Stimulated activated CD4-positive, alpha-beta T cell treated with anti-CD3 and anti-CD28 coated beads, Interleukin-1b, Interleukin-23, amount 100 ng/mL, for 1 hour (primary cell): ENCODE results near the gene EYA4.

Source experiments
- DNase-seq, 2 donors: peaks; one replicate each; pipeline ENCODE4 v3.0.0-alpha.2; 2020; ENCODE audit warnings: low read depth in 2 of 2

EYA4 gene

GRCh38 chr6:133241086-133241900 lies at the start of gene EYA4:
Gene EYA4 (plus strand): TSS chr6:133241357. CDS start chr6:133274781, 33,424 bp downstream.
- DNase-seq: no peak

GRCh38 chr6:133193396-133193795 lies 47.8 kb upstream of the EYA4 start:
- no peak for DNase-seq

GRCh38 chr6:133198725-133199124 lies 42.4 kb upstream of the EYA4 start:
- DNase-seq: no peak

- no peak for DNase-seq
Measured at GRCh38 chr6:133201231-133201630, 39.9 kb upstream of the EYA4 start.

- no peak for DNase-seq
Measured at GRCh38 chr6:133202610-133203343, 38.4 kb upstream of the EYA4 start.

GRCh38 chr6:133203344-133203697 lies 37.8 kb upstream of the EYA4 start:
- DNase-seq: no peak

GRCh38 chr6:133205304-133205703 lies 35.9 kb upstream of the EYA4 start:
- no peak for DNase-seq

GRCh38 chr6:133206942-133207341 lies 34.2 kb upstream of the EYA4 start:
- no peak for DNase-seq

- no peak for DNase-seq
Measured at GRCh38 chr6:133207754-133208153, 33.4 kb upstream of the EYA4 start.

- DNase-seq: no peak
Measured at GRCh38 chr6:133208183-133208755, 32.9 kb upstream of the EYA4 start.

- DNase-seq: no peak
Measured at GRCh38 chr6:133214267-133214666, 26.9 kb upstream of the EYA4 start.

- no peak for DNase-seq
Measured at GRCh38 chr6:133218852-133219251, 22.3 kb upstream of the EYA4 start.

GRCh38 chr6:133223452-133224029 lies 17.6 kb upstream of the EYA4 start:
- no peak for DNase-seq

- no peak for DNase-seq
Measured at GRCh38 chr6:133225560-133225959, 15.6 kb upstream of the EYA4 start.

- DNase-seq: no peak
Measured at GRCh38 chr6:133227344-133227743, 13.8 kb upstream of the EYA4 start.

GRCh38 chr6:133230052-133230451 lies 11.1 kb upstream of the EYA4 start:
- no peak for DNase-seq

GRCh38 chr6:133235221-133235620 lies 5.9 kb upstream of the EYA4 start:
- DNase-seq: no peak

GRCh38 chr6:133236932-133237331 lies 4.2 kb upstream of the EYA4 start:
- no peak for DNase-seq

GRCh38 chr6:133240511-133241085 lies 559 bp upstream of the EYA4 start:
- DNase-seq: no peak

- DNase-seq: no peak
Measured at GRCh38 chr6:133241901-133242636, 912 bp downstream of the EYA4 start.
